Immature natural killer cell (primary cell): Measurements from ENCODE around the gene CEACAM19. TPM values are rescaled to one million over a fixed set of nuclear protein-coding genes. Genes with fewer than 3 reads are reported as not detected.
"Not testable (repeated sequence)": the region's sequence is repeated elsewhere in the genome, so short reads cannot be mapped to it uniquely, and the experiment has no call there.

Experiments
- DNase-seq, 3 donors: peaks; one replicate each; pipeline ENCODE4 v3.0.0; 2022; ENCODE audit warnings: mixed read lengths in 1 of 3
- H3K27ac Mint-ChIP-seq, 6 donors: one replicate each; pipeline ENCODE4 v1.8.0; 2020; ENCODE audit warnings: mixed read lengths in 6 of 6, mild to moderate bottlenecking in 5 of 6, inconsistent platforms in 4 of 6, moderate library complexity in 3 of 6
- H3K27me3 Mint-ChIP-seq, 3 donors: one replicate each; pipeline ENCODE4 v1.8.0; 2020 to 2021; ENCODE audit warnings: low read depth in 3 of 3, mild to moderate bottlenecking in 3 of 3, mixed read lengths in 3 of 3, moderate library complexity in 3 of 3, inconsistent platforms in 1 of 3
- H3K36me3 Mint-ChIP-seq, 3 donors: one replicate each; pipeline ENCODE4 v1.8.0; 2020; ENCODE audit warnings: mixed read lengths in 3 of 3, inconsistent platforms in 2 of 3, mild to moderate bottlenecking in 2 of 3
- H3K4me1 Mint-ChIP-seq, 2 donors: one replicate each; pipeline ENCODE4 v1.8.0; 2020; ENCODE audit warnings: inconsistent platforms in 2 of 2, mild to moderate bottlenecking in 2 of 2, mixed read lengths in 2 of 2, moderate library complexity in 1 of 2
- H3K4me3 Mint-ChIP-seq, 5 donors: one replicate each; pipeline ENCODE4 v1.8.0; 2020; ENCODE audit warnings: mild to moderate bottlenecking in 5 of 5, mixed read lengths in 5 of 5, inconsistent platforms in 3 of 5, moderate library complexity in 3 of 5
- H3K9me3 Mint-ChIP-seq, 6 donors: one replicate each; pipeline ENCODE4 v1.8.0; 2020; ENCODE audit warnings: mild to moderate bottlenecking in 6 of 6, mixed read lengths in 6 of 6, inconsistent platforms in 4 of 6, moderate library complexity in 3 of 6
- polyA plus RNA-seq, 3 donors: library from polyadenylated mRNA; unstranded; fragments of 300-500 nt; fragmentation: Illumina TruSeq; gene quantifications; one replicate each; pipeline ENCODE4 v1.2.3, GENCODE V29; 2021

CEACAM19 gene
- polyA plus RNA-seq, 3 donors from 2014 or later: 0.22 TPM; not detected in 2

DNA sequence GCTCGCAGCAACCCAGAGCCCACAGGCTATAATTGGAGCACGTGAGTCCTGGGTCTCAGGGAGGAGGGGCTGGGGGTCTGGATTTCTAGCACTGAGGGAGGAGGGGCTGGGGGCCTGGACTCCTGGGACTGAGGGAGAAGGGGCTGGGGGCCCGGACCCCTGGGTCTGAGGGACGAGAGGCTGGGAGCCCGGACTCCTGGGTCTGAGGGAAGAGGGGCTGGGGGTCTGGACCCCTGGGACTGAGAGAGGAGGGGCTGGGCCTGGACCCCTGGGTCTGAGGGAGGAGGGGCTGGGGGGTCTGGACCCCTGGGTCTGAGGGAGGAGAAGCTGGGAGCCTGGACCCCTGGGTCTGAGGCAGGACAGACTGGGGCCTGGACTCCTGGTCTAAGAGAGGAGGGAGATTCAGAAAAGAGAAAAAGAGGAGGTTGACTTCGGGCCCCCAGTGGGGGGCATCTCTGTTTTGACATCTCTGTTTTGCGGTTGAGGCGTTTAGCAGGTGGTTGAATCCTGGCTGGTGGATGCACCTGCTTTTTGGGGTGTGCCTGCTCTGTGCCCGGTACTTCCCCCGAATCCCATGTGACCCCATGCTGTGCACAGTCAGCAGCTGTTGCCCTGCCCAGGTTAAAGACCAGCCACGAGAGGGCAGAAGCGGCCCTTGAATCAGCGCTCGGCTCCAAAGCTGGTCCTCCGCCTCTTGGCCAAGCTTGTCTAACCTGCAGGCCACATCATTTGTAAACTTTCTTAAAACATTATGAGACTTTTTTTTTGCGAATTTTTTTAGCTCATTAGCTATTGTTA is 17.1 kb upstream of the CEACAM19 start:
- peaks cover 0 to 34% (median 8%) of the 10 kb centered on the region in 3 donors for H3K36me3 Mint-ChIP-seq
- no peak overlapping the region for H3K27ac Mint-ChIP-seq
- H3K4me3 Mint-ChIP-seq: no peak overlapping the region
- no peaks in the 10 kb centered on the region for H3K9me3 Mint-ChIP-seq
- H3K27me3 Mint-ChIP-seq: peaks cover 0 to 2% (median 0%) of the 10 kb centered on the region in 3 donors
- DNase-seq: peak; percentile 32 to 38 (median 32)
- H3K4me1 Mint-ChIP-seq: peaks cover 12 to 15% of the 10 kb centered on the region in 2 donors

DNA sequence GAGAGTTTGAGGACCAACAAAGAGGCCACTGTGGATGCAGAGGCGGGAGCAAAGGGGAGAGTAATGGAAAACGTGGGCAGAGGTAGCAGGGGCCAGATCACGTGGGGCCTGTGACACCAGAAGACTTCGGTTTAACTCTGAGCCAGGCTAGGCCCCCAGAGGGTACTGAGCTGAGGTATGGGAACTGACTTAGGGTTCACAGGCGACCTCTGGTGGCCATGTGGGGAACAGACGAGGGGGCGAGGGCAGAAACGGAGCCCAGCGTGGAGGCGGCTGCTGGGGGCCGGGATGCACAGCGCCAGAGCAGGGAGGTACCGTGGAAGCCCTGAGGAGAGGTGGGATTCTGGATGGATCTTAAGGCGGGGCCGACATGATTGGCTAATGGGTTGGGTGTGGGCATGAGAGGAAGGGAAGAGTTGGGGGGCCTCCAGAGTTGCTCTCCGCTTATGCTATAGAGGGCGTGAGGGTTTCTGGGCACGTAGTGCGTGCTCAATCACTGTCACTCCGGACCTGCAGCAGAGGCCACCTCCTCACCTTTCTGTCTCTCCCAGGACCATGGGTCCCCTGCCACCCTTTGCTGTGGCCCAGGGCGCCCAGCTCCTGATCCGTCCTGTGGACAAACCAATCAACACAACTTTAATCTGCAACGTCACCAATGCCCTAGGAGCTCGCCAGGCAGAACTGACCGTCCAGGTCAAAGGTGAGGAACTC is 13.9 kb upstream of the CEACAM19 start:
- Mint-ChIP-seq H3K4me3 (no peak overlapping the region), H3K27me3 (peaks cover 0 to 2% (median 0%) of the 10 kb centered on the region in 3 donors), H3K9me3 (no peaks in the 10 kb centered on the region), H3K36me3 (peaks cover 0 to 26% (median 5%) of the 10 kb centered on the region in 3 donors), H3K4me1 (peaks cover 12% of the 10 kb centered on the region in 2 donors), H3K27ac (no peak overlapping the region)
- peak; percentile 51 to 56 (median 53) for DNase-seq

DNA sequence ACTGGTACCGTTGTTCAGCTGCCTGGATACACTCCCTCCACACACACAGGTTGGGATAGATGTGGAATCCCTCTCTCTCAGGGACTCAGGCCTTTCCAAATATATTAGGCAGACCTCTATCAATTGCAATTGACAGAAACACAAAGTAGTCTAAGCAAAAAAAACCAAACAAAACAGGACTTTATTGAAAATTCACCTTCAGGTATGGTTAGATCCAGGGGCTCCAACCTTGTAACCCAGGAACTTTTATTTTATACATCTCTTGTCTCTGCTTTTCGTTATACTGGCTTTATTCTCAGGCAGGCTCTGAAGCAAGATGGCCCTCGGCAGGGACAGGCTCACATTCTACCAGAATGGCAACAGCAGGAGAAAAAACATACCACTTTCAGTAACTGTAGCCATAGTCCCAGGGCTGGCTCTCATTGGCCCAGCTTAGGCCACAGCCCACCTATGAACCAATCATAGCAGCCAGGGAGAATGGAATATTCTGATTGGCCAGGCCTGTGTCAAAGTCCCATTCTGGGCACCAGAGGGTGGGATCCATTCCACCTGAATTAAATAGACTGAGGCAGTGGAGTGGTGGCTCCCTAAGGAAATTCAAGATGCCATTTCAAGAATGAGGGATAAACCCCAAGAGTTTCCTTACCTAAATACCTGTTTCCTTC is 13.1 kb upstream of the CEACAM19 start:
- H3K27ac Mint-ChIP-seq: no peak overlapping the region
- H3K9me3 Mint-ChIP-seq: no peaks in the 10 kb centered on the region
- peaks cover 12% of the 10 kb centered on the region in 2 donors for H3K4me1 Mint-ChIP-seq
- no peak overlapping the region for H3K4me3 Mint-ChIP-seq
- no peak for DNase-seq
- H3K27me3 Mint-ChIP-seq: peaks cover 0 to 2% (median 1%) of the 10 kb centered on the region in 3 donors
- peaks cover 0 to 23% (median 5%) of the 10 kb centered on the region in 3 donors for H3K36me3 Mint-ChIP-seq

DNA sequence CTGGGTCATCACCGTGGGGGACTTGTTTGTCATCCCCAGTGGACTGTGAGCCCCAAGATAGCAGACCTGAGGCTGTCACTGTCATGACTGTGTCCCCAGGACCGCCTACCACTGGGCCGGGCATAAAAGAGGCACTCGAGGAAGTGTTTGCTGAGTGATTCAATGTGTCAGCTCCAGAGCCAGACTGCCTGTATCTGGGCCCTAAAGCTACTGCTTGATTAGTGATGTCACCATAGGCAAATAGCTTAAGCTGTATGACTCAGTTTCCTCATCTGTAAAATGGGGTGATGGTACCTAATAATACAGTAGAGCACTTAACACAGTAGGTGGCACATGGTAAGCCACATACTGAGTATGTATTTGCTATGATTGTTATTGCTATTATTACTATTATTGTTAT is 11.2 kb upstream of the CEACAM19 start:
- Mint-ChIP-seq H3K9me3 (no peaks in the 10 kb centered on the region), H3K36me3 (peaks cover 0 to 14% (median 0%) of the 10 kb centered on the region in 3 donors), H3K4me1 (peaks cover 5 to 6% of the 10 kb centered on the region in 2 donors), H3K4me3 (no peak overlapping the region), H3K27me3 (peaks cover 0 to 2% (median 1%) of the 10 kb centered on the region in 3 donors), H3K27ac (no peak overlapping the region)
- no peak for DNase-seq

DNA sequence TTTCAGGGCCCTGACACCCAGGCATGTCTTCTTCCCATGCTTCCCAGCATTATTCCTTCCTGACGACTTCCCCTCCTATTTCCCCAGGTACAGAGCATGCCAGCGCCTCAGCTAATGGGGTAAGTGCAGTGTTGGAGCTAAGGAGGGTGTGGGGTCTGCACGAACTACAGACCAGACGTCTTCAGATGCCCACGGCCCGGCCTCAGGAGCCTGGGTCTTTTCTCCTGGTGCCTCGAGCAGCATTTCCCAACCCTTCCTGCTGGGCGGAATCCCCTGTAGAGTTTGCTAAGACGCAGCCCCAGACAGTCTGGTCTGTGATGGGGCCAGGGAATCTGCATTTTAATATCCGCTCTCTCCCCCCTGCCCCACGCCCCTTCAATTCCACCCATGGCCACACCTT is 10.1 kb upstream of the CEACAM19 start:
- DNase-seq: no peak
- Mint-ChIP-seq H3K9me3 (no peaks in the 10 kb centered on the region), H3K36me3 (peaks cover 0 to 9% (median 0%) of the 10 kb centered on the region in 3 donors), H3K27me3 (peaks cover 0 to 2% (median 0%) of the 10 kb centered on the region in 3 donors), H3K4me3 (no peak overlapping the region), H3K27ac (no peak overlapping the region), H3K4me1 (peaks cover 5 to 6% of the 10 kb centered on the region in 2 donors)

DNA sequence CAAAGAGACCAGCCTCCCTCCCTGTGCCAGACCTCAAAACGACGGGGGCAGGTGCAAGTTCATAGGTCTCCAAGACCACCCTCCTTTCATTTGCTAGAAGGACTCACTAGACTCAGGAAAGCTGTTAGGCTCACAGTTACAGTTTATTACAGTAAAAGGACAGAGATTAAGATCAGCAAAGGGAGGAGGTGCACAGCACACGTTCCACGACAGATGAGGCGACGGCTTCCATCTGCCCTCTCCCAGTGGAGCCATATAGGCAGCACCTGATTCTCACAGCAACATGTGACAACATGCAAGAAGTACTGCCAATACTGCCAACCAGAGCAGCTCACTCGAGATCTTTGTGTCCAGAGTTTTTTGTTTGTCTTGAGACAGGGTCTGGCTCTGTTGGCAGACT is 9.4 kb upstream of the CEACAM19 start:
- no peak for DNase-seq
- Mint-ChIP-seq H3K4me3 (no peak overlapping the region), H3K27me3 (peaks cover 0 to 2% (median 0%) of the 10 kb centered on the region in 3 donors), H3K27ac (no peak overlapping the region), H3K9me3 (no peaks in the 10 kb centered on the region), H3K36me3 (peaks cover 0 to 9% (median 0%) of the 10 kb centered on the region in 3 donors), H3K4me1 (peaks cover 4 to 5% of the 10 kb centered on the region in 2 donors)

DNA sequence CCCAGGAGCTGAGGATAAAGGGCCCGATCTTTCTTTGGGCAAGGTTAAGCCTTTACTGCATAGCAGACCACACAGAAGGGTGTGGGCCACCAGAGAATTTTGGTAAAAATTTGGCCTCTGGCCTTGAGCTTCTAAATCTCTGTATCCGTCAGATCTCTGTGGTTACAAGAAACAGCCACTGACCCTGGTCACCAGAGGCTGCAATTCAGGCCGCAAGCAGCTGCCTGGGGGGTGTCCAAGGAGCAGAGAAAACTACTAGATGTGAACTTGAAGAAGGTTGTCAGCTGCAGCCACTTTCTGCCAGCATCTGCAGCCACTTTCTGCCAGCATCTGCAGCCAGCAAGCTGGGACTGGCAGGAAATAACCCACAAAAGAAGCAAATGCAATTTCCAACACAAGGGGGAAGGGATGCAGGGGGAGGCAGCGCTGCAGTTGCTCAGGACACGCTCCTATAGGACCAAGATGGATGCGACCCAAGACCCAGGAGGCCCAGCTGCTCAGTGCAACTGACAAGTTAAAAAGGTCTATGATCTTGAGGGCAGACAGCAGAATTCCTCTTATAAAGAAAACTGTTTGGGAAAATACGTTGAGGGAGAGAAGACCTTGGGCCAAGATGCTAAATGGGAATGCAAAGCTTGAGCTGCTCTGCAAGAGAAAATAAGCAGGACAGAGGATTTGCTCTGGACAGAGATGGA is 8.4 kb upstream of the CEACAM19 start:
- H3K9me3 Mint-ChIP-seq: no peaks in the 10 kb centered on the region
- no peak for DNase-seq
- H3K4me3 Mint-ChIP-seq: no peak overlapping the region
- peak overlapping the region in 1 of 6 donors; percentile 35 for H3K27ac Mint-ChIP-seq
- H3K27me3 Mint-ChIP-seq: peaks cover 0 to 2% (median 0%) of the 10 kb centered on the region in 3 donors
- H3K36me3 Mint-ChIP-seq: peaks cover 0 to 3% (median 0%) of the 10 kb centered on the region in 3 donors
- H3K4me1 Mint-ChIP-seq: no peaks in the 10 kb centered on the region

DNA sequence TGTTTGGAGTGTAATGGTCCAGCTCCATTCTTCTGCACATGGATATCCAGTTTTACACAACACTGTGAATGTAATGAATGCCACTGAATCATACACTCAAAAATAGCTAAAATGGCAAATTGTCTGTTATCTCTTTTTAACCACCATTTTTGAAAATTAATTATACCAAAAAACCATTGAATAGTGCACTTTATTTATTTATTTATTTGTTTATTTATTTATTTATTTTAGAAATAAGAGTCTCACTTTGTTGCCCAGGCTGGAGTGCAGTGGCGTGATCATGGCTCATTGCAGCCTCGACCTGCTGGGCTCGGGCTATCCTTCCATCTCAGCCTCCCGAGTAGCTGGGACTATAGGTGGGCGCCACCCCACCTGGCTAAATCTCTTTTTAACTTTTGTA is 7.3 kb upstream of the CEACAM19 start:
- Mint-ChIP-seq H3K27ac (no peak overlapping the region), H3K4me1 (no peaks in the 10 kb centered on the region), H3K4me3 (no peak overlapping the region), H3K9me3 (no peaks in the 10 kb centered on the region), H3K36me3 (peaks cover 0 to 3% (median 0%) of the 10 kb centered on the region in 3 donors), H3K27me3 (peaks cover 0 to 2% (median 0%) of the 10 kb centered on the region in 3 donors)
- DNase-seq: no peak

DNA sequence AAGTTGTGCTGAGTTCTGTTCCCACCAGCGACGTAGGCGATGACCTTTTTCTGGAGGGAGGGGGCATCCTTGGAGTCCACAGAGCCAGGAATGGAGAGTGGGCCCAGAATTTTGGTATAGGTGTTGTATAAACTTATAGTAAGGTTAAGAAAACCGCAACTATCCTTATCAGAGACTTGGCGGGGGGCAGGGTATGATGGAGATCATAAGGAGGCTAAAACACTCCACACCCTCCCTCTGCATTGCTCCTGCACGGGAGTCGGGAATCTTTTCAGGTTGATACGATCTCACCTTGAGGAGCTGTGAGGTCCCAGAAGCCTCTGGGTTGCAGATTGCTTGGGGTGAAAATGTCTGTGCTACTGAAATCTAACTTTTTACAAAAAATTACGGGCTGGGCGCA is 6.3 kb upstream of the CEACAM19 start:
- Mint-ChIP-seq H3K4me3 (no peak overlapping the region), H3K27ac (no peak overlapping the region), H3K27me3 (peaks cover 0 to 2% (median 0%) of the 10 kb centered on the region in 3 donors)

DNA sequence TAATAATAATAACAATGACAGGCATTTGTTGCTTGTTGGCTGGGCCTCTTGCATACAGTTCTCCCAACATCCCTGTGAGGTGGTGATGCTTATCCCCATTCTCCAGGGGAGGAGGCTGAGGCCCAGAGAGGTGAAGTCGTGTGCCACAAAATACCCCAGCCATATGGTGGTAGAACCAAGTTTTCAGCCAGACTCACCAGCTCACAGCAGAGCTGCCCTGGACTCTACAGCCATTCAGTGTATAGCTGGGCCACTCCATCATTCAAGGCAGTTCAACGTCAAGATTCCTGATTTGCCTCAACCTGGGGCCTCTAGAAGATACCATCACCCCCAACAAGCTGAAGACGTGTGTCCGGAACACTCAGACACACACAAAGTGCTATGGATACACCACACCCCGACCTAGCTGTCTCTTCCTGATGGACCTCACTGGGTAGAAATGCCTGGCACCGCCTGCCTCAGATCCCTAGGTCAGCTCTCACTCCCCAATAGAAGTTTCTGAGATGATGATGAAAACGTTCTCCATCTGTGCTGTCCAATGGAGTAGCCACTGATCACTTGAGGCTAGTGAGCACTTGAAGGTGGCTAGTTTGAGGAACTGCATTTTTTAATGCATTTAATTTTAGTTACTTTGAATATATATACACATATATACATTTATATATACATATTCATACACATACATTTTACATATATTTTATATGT is 4.3 kb upstream of the CEACAM19 start:
- Mint-ChIP-seq H3K4me1 (no peaks in the 10 kb centered on the region), H3K27ac (no peak overlapping the region), H3K9me3 (no peaks in the 10 kb centered on the region), H3K27me3 (peaks cover 0 to 2% (median 0%) of the 10 kb centered on the region in 3 donors), H3K4me3 (no peak overlapping the region), H3K36me3 (peaks cover 0 to 3% (median 0%) of the 10 kb centered on the region in 3 donors)
- DNase-seq: no peak

More for the DNA sequence above, 6.3 kb upstream of the CEACAM19 start:
- no peaks in the 10 kb centered on the region for H3K9me3 Mint-ChIP-seq
- H3K36me3 Mint-ChIP-seq: peaks cover 0 to 3% (median 0%) of the 10 kb centered on the region in 3 donors
- DNase-seq: no peak
- no peaks in the 10 kb centered on the region for H3K4me1 Mint-ChIP-seq

DNA sequence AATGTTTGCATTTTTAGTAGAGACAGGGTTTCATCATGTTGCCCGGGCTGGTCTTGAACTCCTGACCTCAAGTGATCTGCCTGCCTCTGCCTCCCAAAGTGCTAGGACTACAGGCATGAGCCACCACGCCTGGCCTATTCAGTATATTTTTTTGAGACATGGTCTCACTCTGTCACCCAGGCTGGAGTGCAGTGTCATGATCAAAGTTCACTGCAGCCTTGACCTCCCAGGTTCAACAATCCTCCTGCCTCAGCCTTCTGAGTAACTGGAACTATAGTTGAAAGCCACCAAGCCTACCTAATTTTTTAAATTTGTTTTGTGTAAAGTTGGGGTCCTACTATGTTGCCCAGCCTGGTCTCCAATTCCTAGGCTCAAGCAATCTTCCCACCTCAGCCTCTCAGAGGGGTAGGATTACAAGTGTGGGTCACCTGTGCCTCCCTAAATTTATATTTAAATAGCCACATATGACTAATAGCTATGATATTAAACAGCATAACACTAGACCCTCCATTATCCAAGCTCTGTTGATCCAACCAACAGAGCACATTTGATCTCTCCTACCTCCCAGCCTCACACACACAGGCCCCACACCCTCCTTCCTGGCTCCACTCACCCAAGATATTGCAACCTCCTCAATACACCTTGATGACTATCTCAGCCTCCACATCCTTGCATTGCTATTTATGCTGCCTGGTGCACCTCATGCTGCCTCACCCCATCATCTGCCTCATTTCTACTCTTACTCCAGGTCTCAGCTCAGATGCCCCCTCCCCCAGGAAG is 2.1 kb upstream of the CEACAM19 start:
- H3K27me3 Mint-ChIP-seq: no peaks in the 10 kb centered on the region

DNA sequence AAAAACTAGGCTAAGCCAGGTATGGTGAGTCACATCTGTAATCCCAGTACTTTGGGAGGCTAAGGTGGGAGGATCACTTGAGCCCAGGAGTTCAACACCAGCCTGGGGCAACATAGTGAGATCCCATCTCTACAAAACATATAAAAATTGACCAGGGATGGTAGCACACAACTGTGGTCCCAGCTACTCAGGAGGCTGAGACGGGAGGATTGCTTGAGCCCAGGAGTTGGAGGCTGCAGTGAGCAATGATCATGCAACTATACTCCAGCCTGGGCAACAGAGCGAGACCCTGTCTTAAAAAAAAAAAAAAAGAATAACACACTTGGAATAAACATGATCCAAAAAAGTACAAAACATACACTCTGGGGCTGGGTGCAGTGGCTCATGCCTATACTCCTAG is 1.3 kb upstream of the CEACAM19 start:
- not testable (repeated sequence) for H3K4me1 Mint-ChIP-seq, H3K36me3 Mint-ChIP-seq, H3K4me3 Mint-ChIP-seq, H3K27me3 Mint-ChIP-seq, H3K27ac Mint-ChIP-seq, H3K9me3 Mint-ChIP-seq, DNase-seq

More for the DNA sequence above, 2.1 kb upstream of the CEACAM19 start:
- Mint-ChIP-seq H3K4me1 (no peaks in the 10 kb centered on the region), H3K36me3 (no peaks in the 10 kb centered on the region), H3K9me3 (no peaks in the 10 kb centered on the region), H3K4me3 (no peak overlapping the region), H3K27ac (peak overlapping the region in 1 of 6 donors; percentile 38)
- DNase-seq: no peak
